Stimulated activated naive CD8-positive, alpha-beta T cell treated with anti-CD3 and anti-CD28 coated beads, Interleukin-15, Interleukin-2, amounts not matched to agents 100 ng/mL and 50 ng/mL, for 24 hours (primary cell): ENCODE measurements around the gene GRAMD1B.

ENCODE experiments used
- H3K27ac Mint-ChIP-seq: one replicate; pipeline ENCODE4 v1.8.0; 2021; ENCODE audit warnings: mild to moderate bottlenecking, mixed read lengths
- H3K27me3 Mint-ChIP-seq: one replicate; pipeline ENCODE4 v1.8.0; 2021; ENCODE audit warnings: mixed read lengths
- H3K36me3 Mint-ChIP-seq: one replicate; pipeline ENCODE4 v1.8.0; 2021; ENCODE audit warnings: low read depth, mixed read lengths
- H3K4me1 Mint-ChIP-seq: one replicate; pipeline ENCODE4 v1.8.0; 2021; ENCODE audit warnings: low read depth, mixed read lengths
- H3K4me3 Mint-ChIP-seq: one replicate; pipeline ENCODE4 v1.8.0; 2021; ENCODE audit warnings: mild to moderate bottlenecking, mixed read lengths
- H3K9me3 Mint-ChIP-seq: one replicate; pipeline ENCODE4 v1.8.0; 2021; ENCODE audit warnings: mixed read lengths

Gene GRAMD1B

DNA sequence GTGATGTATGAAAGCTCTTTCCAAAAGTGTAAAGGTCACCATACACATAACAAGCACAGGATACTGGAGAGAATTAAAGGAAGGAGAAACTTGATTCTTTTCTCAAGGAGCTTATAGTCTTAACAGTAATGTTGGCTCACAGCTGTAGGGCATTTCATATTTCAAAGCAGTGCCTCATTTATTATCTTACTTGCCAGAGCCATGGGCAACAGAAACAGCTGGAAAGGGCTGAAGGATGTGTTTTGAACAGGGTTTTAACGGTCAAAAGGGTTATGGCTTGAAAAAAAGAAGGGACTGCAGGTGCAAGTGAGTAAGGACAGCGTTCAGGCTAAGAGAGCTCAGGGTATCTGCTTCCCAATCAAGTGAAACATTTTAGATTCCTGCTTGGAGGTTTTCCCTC, 2.7 kb upstream of the GRAMD1B start:
- Mint-ChIP-seq H3K4me3 (no peak overlapping the region), H3K4me1 (peaks cover 23% of the 10 kb centered on the region), H3K9me3 (no peaks in the 10 kb centered on the region), H3K27me3 (peaks cover 30% of the 10 kb centered on the region), H3K36me3 (peaks cover under 1% of the 10 kb centered on the region), H3K27ac (no peak overlapping the region)

GRCh38 chr11:123428116-123428715, 1.9 kb upstream of the GRAMD1B start:
- Mint-ChIP-seq H3K4me1 (peaks cover 29% of the 10 kb centered on the region), H3K9me3 (no peaks in the 10 kb centered on the region), H3K27me3 (peaks cover 23% of the 10 kb centered on the region), H3K4me3 (no peak overlapping the region), H3K36me3 (peaks cover 5% of the 10 kb centered on the region), H3K27ac (no peak overlapping the region)

DNA sequence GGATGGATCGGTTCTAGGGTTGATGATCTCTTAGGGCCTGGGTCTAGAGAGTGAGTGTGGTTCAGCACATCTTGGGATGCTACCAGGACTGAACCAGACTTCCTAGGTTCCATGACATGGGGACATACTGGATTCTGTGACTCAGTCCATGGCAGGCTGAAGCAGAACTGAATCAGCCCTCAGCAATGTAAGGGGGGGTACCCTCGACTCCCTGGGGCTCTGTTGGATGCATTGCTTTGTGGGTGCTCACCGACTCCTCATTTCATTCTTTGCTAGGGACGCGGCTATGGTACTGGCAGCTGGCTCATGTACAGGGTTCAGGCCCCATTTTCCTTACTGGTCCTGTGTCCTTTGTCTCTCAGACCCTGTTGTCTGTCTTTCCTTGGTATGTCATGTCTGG, 733 bp upstream of the GRAMD1B start:
- peak overlapping the region; percentile 85 for H3K4me3 Mint-ChIP-seq
- peaks cover 36% of the 10 kb centered on the region for H3K4me1 Mint-ChIP-seq
- H3K27me3 Mint-ChIP-seq = peaks cover 13% of the 10 kb centered on the region
- no peaks in the 10 kb centered on the region for H3K9me3 Mint-ChIP-seq
- peak overlapping the region; percentile 11 for H3K27ac Mint-ChIP-seq
- peaks cover 10% of the 10 kb centered on the region for H3K36me3 Mint-ChIP-seq

DNA sequence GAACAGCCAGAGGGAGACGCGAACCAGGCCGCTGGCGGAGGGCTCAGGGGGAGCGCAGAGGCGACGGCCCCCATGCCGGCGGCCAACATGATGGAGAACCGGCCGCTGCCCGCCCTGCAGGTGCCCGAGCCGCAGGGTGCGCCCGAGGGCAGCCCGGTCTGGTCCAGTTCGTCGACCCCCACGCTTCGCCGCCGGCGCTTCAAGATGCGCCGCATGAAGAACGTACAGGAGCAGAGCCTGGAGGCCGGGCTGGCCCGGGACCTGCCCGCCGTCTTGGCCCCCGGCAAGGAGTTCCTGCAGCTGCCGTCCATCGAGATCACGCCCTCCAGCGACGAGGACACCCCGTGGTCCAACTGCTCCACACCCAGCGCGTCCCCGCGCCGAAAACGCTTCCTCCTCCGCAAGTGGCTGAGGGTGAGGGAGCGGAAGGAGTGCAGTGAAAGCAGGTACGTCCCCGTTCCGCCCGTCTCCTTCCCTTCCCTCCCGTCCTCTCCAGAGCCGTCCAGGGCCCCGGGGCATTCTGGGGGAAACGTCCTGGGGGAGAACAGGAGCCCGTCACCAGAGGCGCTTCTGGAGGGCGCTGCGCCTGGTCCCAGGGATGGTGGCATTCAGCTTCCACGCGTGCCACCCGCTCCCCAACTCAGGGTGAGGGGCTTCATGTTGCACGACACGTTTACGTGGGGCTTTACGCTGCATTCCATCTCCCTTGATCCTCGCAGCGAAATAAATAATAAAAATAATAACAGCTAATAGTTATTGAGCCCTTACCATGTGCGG, 840 bp downstream of the GRAMD1B start:
- peaks cover 16% of the 10 kb centered on the region for H3K36me3 Mint-ChIP-seq

DNA sequence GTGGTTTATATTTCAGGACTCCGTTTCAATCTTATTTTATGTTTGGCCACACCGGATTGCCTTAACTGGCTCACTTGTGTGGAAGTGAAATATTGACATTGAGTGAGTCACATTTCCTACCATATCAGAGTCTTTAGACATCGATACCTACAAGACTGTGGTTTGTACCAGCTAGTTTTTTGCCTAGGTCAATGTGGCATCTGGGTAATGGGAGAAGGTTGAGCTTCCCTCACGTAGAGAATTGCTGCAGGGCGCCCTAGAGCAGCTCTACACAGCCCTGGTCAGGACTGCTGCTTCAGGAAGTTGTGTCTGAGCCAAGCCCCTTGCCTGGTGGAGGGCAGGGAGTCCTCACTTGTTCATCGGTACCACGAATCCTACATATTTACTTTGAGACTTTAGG, 1.6 kb downstream of the GRAMD1B start:
- H3K27me3 Mint-ChIP-seq = peaks cover 4% of the 10 kb centered on the region
- peak overlapping the region; percentile 85 for H3K4me3 Mint-ChIP-seq
- peaks cover 46% of the 10 kb centered on the region for H3K4me1 Mint-ChIP-seq
- H3K36me3 Mint-ChIP-seq = peaks cover 23% of the 10 kb centered on the region
- H3K27ac Mint-ChIP-seq = peak overlapping the region; percentile 63
- no peaks in the 10 kb centered on the region for H3K9me3 Mint-ChIP-seq

More for the DNA sequence above, 840 bp downstream of the GRAMD1B start:
- H3K4me1 Mint-ChIP-seq = peaks cover 42% of the 10 kb centered on the region
- H3K4me3 Mint-ChIP-seq = peak overlapping the region; percentile 85
- H3K27me3 Mint-ChIP-seq = peaks cover 4% of the 10 kb centered on the region
- no peaks in the 10 kb centered on the region for H3K9me3 Mint-ChIP-seq
- H3K27ac Mint-ChIP-seq = peak overlapping the region; percentile 63

- H3K4me1 Mint-ChIP-seq = peaks cover 68% of the 10 kb centered on the region
- peaks cover 30% of the 10 kb centered on the region for H3K36me3 Mint-ChIP-seq
Observed at GRCh38 chr11:123434262-123434661, 4.2 kb downstream of the GRAMD1B start.

GRCh38 chr11:123434911-123435310, 4.8 kb downstream of the GRAMD1B start:
- Mint-ChIP-seq H3K9me3 (peaks cover 4% of the 10 kb centered on the region), H3K36me3 (peaks cover 30% of the 10 kb centered on the region), H3K4me1 (peaks cover 68% of the 10 kb centered on the region), H3K27ac (no peak overlapping the region), H3K27me3 (no peaks in the 10 kb centered on the region), H3K4me3 (no peak overlapping the region)

More at GRCh38 chr11:123434262-123434661, 4.2 kb downstream of the GRAMD1B start:
- Mint-ChIP-seq H3K27me3 (peaks cover 4% of the 10 kb centered on the region), H3K4me3 (no peak overlapping the region), H3K27ac (no peak overlapping the region), H3K9me3 (peaks cover 4% of the 10 kb centered on the region)

GRCh38 chr11:123437236-123437979, 7.3 kb downstream of the GRAMD1B start:
- H3K9me3 Mint-ChIP-seq = peaks cover 4% of the 10 kb centered on the region
- H3K4me1 Mint-ChIP-seq = peaks cover 65% of the 10 kb centered on the region
- H3K36me3 Mint-ChIP-seq = peaks cover 42% of the 10 kb centered on the region
- peak overlapping the region; percentile 66 for H3K27ac Mint-ChIP-seq
- H3K4me3 Mint-ChIP-seq = peak overlapping the region; percentile 25
- no peaks in the 10 kb centered on the region for H3K27me3 Mint-ChIP-seq

GRCh38 chr11:123438131-123438627, 8.1 kb downstream of the GRAMD1B start:
- peaks cover 4% of the 10 kb centered on the region for H3K9me3 Mint-ChIP-seq
- H3K4me1 Mint-ChIP-seq = peaks cover 59% of the 10 kb centered on the region
- peak overlapping the region; percentile 66 for H3K27ac Mint-ChIP-seq
- H3K36me3 Mint-ChIP-seq = peaks cover 38% of the 10 kb centered on the region
- no peaks in the 10 kb centered on the region for H3K27me3 Mint-ChIP-seq
- no peak overlapping the region for H3K4me3 Mint-ChIP-seq

DNA sequence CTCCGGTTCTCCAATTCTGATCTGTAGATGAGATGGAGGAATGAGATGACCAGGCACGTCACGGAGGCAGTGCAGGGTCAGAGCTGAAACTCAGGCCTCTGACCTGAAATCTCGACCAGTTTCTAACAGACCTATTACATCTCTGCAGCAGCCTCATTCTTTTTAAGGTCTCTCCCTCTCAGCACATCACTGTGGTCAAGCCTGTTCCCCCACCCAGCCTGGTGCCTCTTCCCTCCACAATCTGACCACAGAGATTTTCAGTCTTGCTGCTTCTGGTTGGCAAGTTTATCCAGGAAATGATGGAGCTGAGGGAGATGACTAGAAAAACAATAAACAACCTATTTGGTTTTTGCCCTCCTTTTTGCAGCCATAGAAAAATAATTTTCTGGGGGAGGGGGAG, 9.5 kb downstream of the GRAMD1B start:
- Mint-ChIP-seq H3K27ac (peak overlapping the region; percentile 36), H3K4me1 (peaks cover 57% of the 10 kb centered on the region), H3K4me3 (no peak overlapping the region), H3K27me3 (no peaks in the 10 kb centered on the region), H3K36me3 (peaks cover 33% of the 10 kb centered on the region), H3K9me3 (peaks cover 4% of the 10 kb centered on the region)

- Mint-ChIP-seq H3K4me1 (peaks cover 62% of the 10 kb centered on the region), H3K4me3 (no peak overlapping the region), H3K9me3 (peaks cover 4% of the 10 kb centered on the region), H3K27me3 (no peaks in the 10 kb centered on the region), H3K36me3 (peaks cover 32% of the 10 kb centered on the region), H3K27ac (no peak overlapping the region)
Observed at GRCh38 chr11:123441161-123441560, 11.1 kb downstream of the GRAMD1B start.

GRCh38 chr11:123443851-123444623, 14.0 kb downstream of the GRAMD1B start:
- H3K4me3 Mint-ChIP-seq = no peak overlapping the region

DNA sequence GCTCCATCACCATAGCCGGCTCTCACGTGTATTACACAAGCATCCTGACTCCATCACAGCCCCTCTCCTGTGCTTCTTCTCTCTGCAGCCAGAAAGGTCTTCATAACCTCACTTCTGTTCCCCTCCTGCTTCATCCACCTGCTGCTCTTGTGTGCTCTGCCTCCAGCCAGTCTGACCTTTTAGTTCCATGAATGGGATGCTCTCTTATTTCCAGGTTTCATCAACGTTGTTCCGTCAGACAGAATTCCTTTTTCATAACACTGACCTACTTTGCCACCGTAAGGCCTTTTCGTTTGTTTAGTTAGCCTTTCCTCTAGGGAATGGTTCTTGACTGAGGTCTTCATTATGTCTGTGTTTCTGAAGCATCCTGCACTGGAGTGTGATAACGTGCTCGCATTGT, 18.8 kb downstream of the GRAMD1B start:
- Mint-ChIP-seq H3K36me3 (peaks cover 9% of the 10 kb centered on the region), H3K9me3 (no peaks in the 10 kb centered on the region), H3K4me1 (peaks cover 74% of the 10 kb centered on the region), H3K27ac (peak overlapping the region; percentile 26), H3K27me3 (no peaks in the 10 kb centered on the region), H3K4me3 (no peak overlapping the region)

More at GRCh38 chr11:123443851-123444623, 14.0 kb downstream of the GRAMD1B start:
- Mint-ChIP-seq H3K27me3 (no peaks in the 10 kb centered on the region), H3K27ac (no peak overlapping the region), H3K36me3 (peaks cover 20% of the 10 kb centered on the region), H3K9me3 (no peaks in the 10 kb centered on the region), H3K4me1 (peaks cover 57% of the 10 kb centered on the region)

GRCh38 chr11:123449436-123449835, 19.4 kb downstream of the GRAMD1B start:
- Mint-ChIP-seq H3K9me3 (no peaks in the 10 kb centered on the region), H3K4me1 (peaks cover 75% of the 10 kb centered on the region), H3K27me3 (no peaks in the 10 kb centered on the region), H3K27ac (no peak overlapping the region), H3K4me3 (no peak overlapping the region), H3K36me3 (peaks cover 15% of the 10 kb centered on the region)
